Measurements from ENCODE around the gene NDST4.

NDST4 gene

GRCh38 chr4:115113506-115114106, at the start of gene NDST4:
Gene NDST4, minus strand, starts transcription at chr4:115113620. Its CDS starts 36,584 bp downstream, at chr4:115077036.
- DNase-seq (ENCODE audit: low spot score), result no peak
- no peak for FAIRE-seq

- DNase-seq (ENCODE audit: low spot score) (no peak), FAIRE-seq (no peak)
Measured at GRCh38 chr4:115159141-115159540, 45.7 kb upstream of the NDST4 start.

- no peak for DNase-seq (ENCODE audit: low spot score)
- no peak for FAIRE-seq
Measured at GRCh38 chr4:115158296-115158695, 44.9 kb upstream of the NDST4 start.

GRCh38 chr4:115154826-115155225, 41.4 kb upstream of the NDST4 start:
- DNase-seq (ENCODE audit: low spot score), result no peak
- no peak for FAIRE-seq

- no peak for FAIRE-seq
- no peak for DNase-seq (ENCODE audit: low spot score)
Measured at GRCh38 chr4:115152965-115153364, 39.5 kb upstream of the NDST4 start.

- DNase-seq (ENCODE audit: low spot score), result no peak
- FAIRE-seq, result no peak
Measured at GRCh38 chr4:115152081-115152480, 38.7 kb upstream of the NDST4 start.

- FAIRE-seq, result no peak
- DNase-seq (ENCODE audit: low spot score), result no peak
Measured at GRCh38 chr4:115149106-115149505, 35.7 kb upstream of the NDST4 start.

- FAIRE-seq (no peak), DNase-seq (ENCODE audit: low spot score) (no peak)
Measured at GRCh38 chr4:115145393-115146160, 32.2 kb upstream of the NDST4 start.

- DNase-seq (ENCODE audit: low spot score), result no peak
- FAIRE-seq, result no peak
Measured at GRCh38 chr4:115128037-115128436, 14.6 kb upstream of the NDST4 start.

- no peak for FAIRE-seq
- DNase-seq (ENCODE audit: low spot score), result no peak
Measured at GRCh38 chr4:115126491-115126890, 13.1 kb upstream of the NDST4 start.

GRCh38 chr4:115121351-115122043, 8.1 kb upstream of the NDST4 start:
- no peak for FAIRE-seq
- DNase-seq (ENCODE audit: low spot score), result no peak

GRCh38 chr4:115119804-115120352, 6.5 kb upstream of the NDST4 start:
- FAIRE-seq (no peak), DNase-seq (ENCODE audit: low spot score) (no peak)

- no peak for FAIRE-seq
- DNase-seq (ENCODE audit: low spot score), result no peak
Measured at GRCh38 chr4:115117651-115118050, 4.2 kb upstream of the NDST4 start.

GRCh38 chr4:115110191-115111181, 2.9 kb downstream of the NDST4 start:
- no peak for FAIRE-seq
- DNase-seq (ENCODE audit: low spot score), result no peak

- DNase-seq (ENCODE audit: low spot score) (no peak), FAIRE-seq (no peak)
Measured at GRCh38 chr4:115108850-115109249, 4.6 kb downstream of the NDST4 start.

GRCh38 chr4:115107411-115107810, 6.0 kb downstream of the NDST4 start:
- DNase-seq (ENCODE audit: low spot score) (no peak), FAIRE-seq (no peak)

GRCh38 chr4:115101675-115102074, 11.7 kb downstream of the NDST4 start:
- no peak for DNase-seq (ENCODE audit: low spot score)

GRCh38 chr4:115090483-115091075, 22.8 kb downstream of the NDST4 start:
- FAIRE-seq, result peak; percentile 66

More at GRCh38 chr4:115101675-115102074, 11.7 kb downstream of the NDST4 start:
- FAIRE-seq, result no peak

GRCh38 chr4:115082633-115083032, 30.8 kb downstream of the NDST4 start:
- DNase-seq (ENCODE audit: low spot score), result no peak
- FAIRE-seq, result no peak

More at GRCh38 chr4:115090483-115091075, 22.8 kb downstream of the NDST4 start:
- DNase-seq (ENCODE audit: low spot score), result peak; percentile 13

GRCh38 chr4:115076691-115077090, 36.7 kb downstream of the NDST4 start:
- no peak for DNase-seq (ENCODE audit: low spot score)
- no peak for FAIRE-seq

All from RCC 7860 (cell line).